Dedifferentiated amniotic fluid mesenchymal stem cell (primary cell): ENCODE results near the gene CADM2.

Source experiments
- DNase-seq: peaks from one replicate; pipeline ENCODE4 v3.0.0-alpha.2; 2016; ENCODE audit errors: extremely low spot score

The CADM2 gene

GRCh38 chr3:85800676-85801075 lies 841.9 kb downstream of the CADM2 start:
- no peak for DNase-seq

- DNase-seq, result no peak
Observed at GRCh38 chr3:85801955-85802354, 843.2 kb downstream of the CADM2 start.

- no peak for DNase-seq
Observed at GRCh38 chr3:85808755-85809154, 850.0 kb downstream of the CADM2 start.

GRCh38 chr3:85821130-85821756 lies 862.5 kb downstream of the CADM2 start:
- no peak for DNase-seq

GRCh38 chr3:85835857-85836440 lies 877.2 kb downstream of the CADM2 start:
- no peak for DNase-seq

GRCh38 chr3:85837402-85837801 lies 878.6 kb downstream of the CADM2 start:
- DNase-seq, result no peak

GRCh38 chr3:85838921-85839320 lies 880.1 kb downstream of the CADM2 start:
- DNase-seq, result no peak

GRCh38 chr3:85842081-85842480 lies 883.3 kb downstream of the CADM2 start:
- DNase-seq, result no peak

GRCh38 chr3:85846940-85847339 lies 888.2 kb downstream of the CADM2 start:
- DNase-seq, result no peak

- no peak for DNase-seq
Observed at GRCh38 chr3:85851071-85851470, 892.3 kb downstream of the CADM2 start.

- no peak for DNase-seq
Observed at GRCh38 chr3:85853805-85854204, 895.0 kb downstream of the CADM2 start.

- no peak for DNase-seq
Observed at GRCh38 chr3:85862893-85863455, 904.2 kb downstream of the CADM2 start.

- DNase-seq, result no peak
Observed at GRCh38 chr3:85864896-85865295, 906.1 kb downstream of the CADM2 start.

GRCh38 chr3:85867072-85867471 lies 908.3 kb downstream of the CADM2 start:
- DNase-seq, result no peak

GRCh38 chr3:85875589-85875988 lies 916.8 kb downstream of the CADM2 start:
- no peak for DNase-seq

- DNase-seq, result no peak
Observed at GRCh38 chr3:85877631-85878030, 918.8 kb downstream of the CADM2 start.

GRCh38 chr3:85881833-85882393 lies 923.1 kb downstream of the CADM2 start:
- DNase-seq, result no peak

- DNase-seq, result no peak
Observed at GRCh38 chr3:85890043-85890555, 931.3 kb downstream of the CADM2 start.

GRCh38 chr3:85903434-85903833 lies 944.6 kb downstream of the CADM2 start:
- no peak for DNase-seq

GRCh38 chr3:85912980-85913379 lies 954.2 kb downstream of the CADM2 start:
- DNase-seq, result no peak

GRCh38 chr3:85922374-85922773 lies 963.6 kb downstream of the CADM2 start:
- no peak for DNase-seq

GRCh38 chr3:85930718-85931117 lies 971.9 kb downstream of the CADM2 start:
- DNase-seq, result no peak

GRCh38 chr3:85933326-85933725 lies 974.5 kb downstream of the CADM2 start:
- DNase-seq, result no peak
